ENCODE measurements around the gene INPP4A. TPM values are rescaled to one million over a fixed set of nuclear protein-coding genes. Genes with fewer than 3 reads are reported as not detected.

Gene INPP4A
- total and polyA plus RNA-seq, 9 of the 15 experiments (the other 6 are each of a cell fraction or from before 2014, with no cell fraction given) = 1.8 to 15.7 (median 8.3) TPM

- TF ChIP-seq SMARCB1 (IDR thresholded peaks at IDR 0.05; ENCODE audit: insufficient read length, low read depth) (no peak), MEF2A (IDR thresholded peaks at IDR 0.05; ENCODE audit: control insufficient read depth, low read depth, low read length) (no peak), DDX20 (tag; IDR thresholded peaks at IDR 0.05; ENCODE audit: low read depth) (no peak), STAT5A (IDR thresholded peaks at IDR 0.05; ENCODE audit: borderline replicate concordance, low read length) (no peak), PHF20 (IDR thresholded peaks at IDR 0.05; ENCODE audit: partially characterized antibody) (no peak), ZNF3 (CRISPR knock-in tag; IDR thresholded peaks at IDR 0.05) (no peak), JUND (IDR thresholded peaks at IDR 0.05; ENCODE audit: borderline replicate concordance, low read depth, low read length) (peak; percentile 27; the same call in 1 of the 2 replicates), JUND (tag; IDR thresholded peaks at IDR 0.05; ENCODE audit: borderline replicate concordance, low read depth, low read length) (peak; percentile 29; the same call in 1 of the 3 replicates), PKNOX1 (IDR thresholded peaks at IDR 0.05) (no peak; the same call in 1 of the 2 replicates), L3MBTL2 (IDR thresholded peaks at IDR 0.05) (peak; percentile 52), NFIX (CRISPR knock-in tag; IDR thresholded peaks at IDR 0.05; ENCODE audit: low read depth) (no peak), NCOR1 (IDR thresholded peaks at IDR 0.05) (no peak), ZNF24 (IDR thresholded peaks at IDR 0.05) (no peak), PRDM10 (IDR thresholded peaks at IDR 0.05; ENCODE audit: partially characterized antibody) (peak; percentile 49), E2F1 (CRISPR knock-in tag; IDR thresholded peaks at IDR 0.05) (no peak), RNF219 (CRISPR knock-in tag; IDR thresholded peaks at IDR 0.05) (no peak), ZNF696 (CRISPR knock-in tag; conservative IDR thresholded peaks at IDR 0.05) (no peak)
- TF ChIP-seq, protein P1, sequence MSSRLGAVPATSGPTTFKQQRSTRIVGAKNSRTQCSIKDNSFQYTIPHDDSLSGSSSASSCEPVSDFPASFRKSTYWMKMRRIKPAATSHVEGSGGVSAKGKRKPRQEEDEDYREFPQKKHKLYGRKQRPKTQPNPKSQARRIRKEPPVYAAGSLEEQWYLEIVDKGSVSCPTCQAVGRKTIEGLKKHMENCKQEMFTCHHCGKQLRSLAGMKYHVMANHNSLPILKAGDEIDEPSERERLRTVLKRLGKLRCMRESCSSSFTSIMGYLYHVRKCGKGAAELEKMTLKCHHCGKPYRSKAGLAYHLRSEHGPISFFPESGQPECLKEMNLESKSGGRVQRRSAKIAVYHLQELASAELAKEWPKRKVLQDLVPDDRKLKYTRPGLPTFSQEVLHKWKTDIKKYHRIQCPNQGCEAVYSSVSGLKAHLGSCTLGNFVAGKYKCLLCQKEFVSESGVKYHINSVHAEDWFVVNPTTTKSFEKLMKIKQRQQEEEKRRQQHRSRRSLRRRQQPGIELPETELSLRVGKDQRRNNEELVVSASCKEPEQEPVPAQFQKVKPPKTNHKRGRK (tag; IDR thresholded peaks at IDR 0.05) = no peak
Measured at GRCh38 chr2:98445683-98446581, 1.3 kb downstream of the INPP4A start (continued).
